Activated naive CD4-positive, alpha-beta T cell treated with anti-CD3 and anti-CD28 coated beads, Interleukin-2, amount 50 U/mL, for 72 hours (primary cell): ENCODE measurements around the gene HERC4. TPM values are rescaled to one million over a fixed set of nuclear protein-coding genes. Genes with fewer than 3 reads are reported as not detected.
"Not testable (repeated sequence)": the region's sequence is repeated elsewhere in the genome, so short reads cannot be mapped to it uniquely, and the experiment has no call there.

ENCODE experiments used
- ATAC-seq, 2 donors: fragments of 150-1000 bp; cut with Tn5 transposase; 2 replicates each; pipeline ENCODE4 v1.10.0; 2021; ENCODE audit warnings: mild to moderate bottlenecking in 2 of 2, moderate library complexity in 2 of 2
- DNase-seq, 2 donors: peaks; one replicate each; pipeline ENCODE4 v3.0.0; 2021 to 2022; ENCODE audit warnings: low spot score in 2 of 2
- H3K27ac Mint-ChIP-seq, 2 donors: one replicate each; pipeline ENCODE4 v1.8.0; 2022; ENCODE audit warnings: mild to moderate bottlenecking in 2 of 2, mixed read lengths in 2 of 2
- H3K36me3 Mint-ChIP-seq, 2 donors: one replicate each; pipeline ENCODE4 v1.8.0; 2022; ENCODE audit warnings: mixed read lengths in 2 of 2
- H3K9me3 Mint-ChIP-seq, 2 donors: one replicate each; pipeline ENCODE4 v1.8.0; 2022; ENCODE audit warnings: mixed read lengths in 2 of 2
- total RNA-seq, 2 donors: library from RNA; stranded (reverse); gene quantifications; one replicate each; pipeline ENCODE4 v1.2.3, GENCODE V29; 2022

HERC4 gene
- total RNA-seq, 2 donors from 2014 or later, result 55.8 to 79.4 TPM

GRCh38 chr10:68099736-68100135 is 24.7 kb upstream of the HERC4 start:
- DNase-seq, result no peak

DNA sequence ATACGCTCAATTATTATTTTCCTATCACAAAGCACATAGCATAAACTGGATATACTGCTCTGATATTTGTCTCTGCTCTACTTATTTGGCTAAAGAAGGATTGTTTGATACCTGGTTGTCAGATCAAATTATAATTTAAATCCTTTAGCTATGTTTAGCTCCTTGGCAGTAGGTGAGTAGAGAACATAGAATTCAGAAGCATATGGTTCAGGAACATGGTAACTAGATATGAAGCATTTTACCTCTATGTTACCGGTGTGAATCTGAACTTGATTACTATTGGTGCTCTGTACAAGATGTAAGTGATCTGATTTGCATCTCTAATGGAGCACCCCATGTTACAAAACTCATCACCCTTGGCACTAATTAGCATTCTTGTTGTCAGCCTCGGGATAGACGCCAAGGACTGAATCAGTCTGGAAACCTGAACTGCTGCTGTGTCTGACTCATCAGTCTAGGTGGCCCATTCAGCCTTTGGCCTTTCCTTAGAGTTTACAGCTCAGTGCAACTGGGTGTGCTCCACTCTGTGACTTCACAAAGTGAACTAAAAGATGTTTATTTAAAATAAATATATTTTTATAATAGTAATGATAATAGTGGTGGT is 21.9 kb upstream of the HERC4 start:
- no peaks in the 10 kb centered on the region for H3K9me3 Mint-ChIP-seq
- H3K27ac Mint-ChIP-seq, result no peak overlapping the region
- no peak for DNase-seq
- H3K36me3 Mint-ChIP-seq, result no peaks in the 10 kb centered on the region
- ATAC-seq, result no peak

More at GRCh38 chr10:68099736-68100135, 24.7 kb upstream of the HERC4 start:
- Mint-ChIP-seq H3K36me3 (no peaks in the 10 kb centered on the region), H3K27ac (no peak overlapping the region), H3K9me3 (no peaks in the 10 kb centered on the region)
- no peak for ATAC-seq

DNA sequence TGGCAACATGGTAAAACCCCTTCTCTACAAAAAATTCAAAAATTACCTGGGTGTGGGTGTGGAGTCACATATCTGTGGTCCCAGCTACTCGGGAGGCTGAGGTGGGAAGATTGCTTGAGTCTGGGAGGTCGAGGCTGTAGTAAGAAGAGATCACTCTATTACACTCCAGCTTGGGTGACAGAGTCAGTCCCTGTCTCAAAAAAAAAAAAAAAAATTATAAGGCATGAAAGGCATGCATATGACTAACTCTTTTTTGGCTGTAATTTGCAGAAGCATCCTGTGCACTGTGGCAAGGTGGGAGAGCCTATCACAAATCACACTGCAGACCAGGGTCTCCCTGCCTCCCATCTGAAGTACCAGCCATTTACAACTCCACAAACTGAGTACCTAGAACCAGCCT is 20.1 kb upstream of the HERC4 start:
- H3K9me3 Mint-ChIP-seq, result no peaks in the 10 kb centered on the region
- no peaks in the 10 kb centered on the region for H3K36me3 Mint-ChIP-seq
- ATAC-seq (no peak), DNase-seq (no peak)
- no peak overlapping the region for H3K27ac Mint-ChIP-seq

DNA sequence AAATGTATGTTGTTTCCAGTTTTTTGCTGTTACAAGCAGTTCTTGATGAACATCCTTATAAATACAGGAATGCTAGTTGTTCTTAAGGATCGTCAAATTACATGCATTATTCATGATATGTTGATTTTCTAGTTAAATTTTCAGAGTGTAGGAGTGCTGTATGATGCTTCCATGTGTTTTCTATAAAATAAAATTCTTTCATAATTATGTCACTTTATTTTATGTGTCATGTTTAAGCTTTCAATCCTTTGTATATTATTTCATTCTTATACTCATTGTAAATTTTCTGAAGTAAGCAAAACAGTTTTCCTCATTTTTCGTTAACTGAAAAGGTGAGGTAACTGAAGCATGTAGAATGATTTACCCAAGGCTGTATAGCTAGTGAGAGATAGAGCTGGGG is 17.4 kb upstream of the HERC4 start:
- no peaks in the 10 kb centered on the region for H3K36me3 Mint-ChIP-seq
- ATAC-seq, result no peak
- DNase-seq, result no peak
- no peaks in the 10 kb centered on the region for H3K9me3 Mint-ChIP-seq
- no peak overlapping the region for H3K27ac Mint-ChIP-seq

DNA sequence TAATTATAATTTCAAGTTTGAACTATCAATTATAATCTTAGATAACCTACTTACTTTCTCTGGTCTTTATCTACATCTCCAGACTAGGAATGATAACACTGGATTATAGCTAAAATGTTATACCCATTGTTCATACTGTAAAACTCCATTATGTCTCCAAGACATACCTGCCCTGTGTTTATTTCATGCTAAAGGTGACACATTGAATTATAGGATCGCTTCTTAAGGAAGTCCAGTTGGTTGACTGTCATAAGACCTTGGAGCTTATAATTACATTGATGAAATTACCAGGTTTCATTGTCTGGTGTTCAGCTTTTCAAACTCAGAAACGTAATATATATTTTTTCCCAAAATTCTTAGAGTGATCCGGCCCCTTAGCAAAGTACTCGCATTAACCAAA is 15.5 kb upstream of the HERC4 start:
- Mint-ChIP-seq H3K9me3 (no peaks in the 10 kb centered on the region), H3K36me3 (no peaks in the 10 kb centered on the region), H3K27ac (no peak overlapping the region)
- DNase-seq (no peak), ATAC-seq (no peak)

DNA sequence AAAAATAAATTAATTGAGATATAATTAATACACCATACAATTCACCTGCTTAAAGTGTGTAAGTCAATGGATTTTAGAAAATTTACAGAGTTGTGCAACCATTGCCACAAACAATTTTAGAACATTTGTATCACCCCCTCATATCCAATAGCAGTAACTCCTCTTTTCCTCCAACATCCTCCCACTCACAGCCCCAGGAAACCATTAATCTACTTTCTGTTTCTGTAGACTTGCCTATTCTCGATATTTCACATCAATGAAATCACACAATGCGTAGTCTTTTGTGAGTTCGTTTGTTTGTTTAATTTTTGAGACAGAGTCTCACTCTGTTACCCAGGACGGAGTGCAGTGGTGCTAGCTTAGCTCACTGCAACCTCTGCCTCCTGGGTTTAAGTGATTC is 13.7 kb upstream of the HERC4 start:
- Mint-ChIP-seq H3K36me3 (no peaks in the 10 kb centered on the region), H3K9me3 (no peaks in the 10 kb centered on the region), H3K27ac (no peak overlapping the region)
- DNase-seq, result peak in 1 of 2 donors; percentile 22
- ATAC-seq, result peak; percentile 56 to 91

GRCh38 chr10:68087685-68088401 is 12.8 kb upstream of the HERC4 start:
- H3K27ac Mint-ChIP-seq, result peak overlapping the region in 1 of 2 donors; percentile 74
- H3K36me3 Mint-ChIP-seq, result no peaks in the 10 kb centered on the region
- no peak for DNase-seq
- no peak for ATAC-seq
- H3K9me3 Mint-ChIP-seq, result no peaks in the 10 kb centered on the region

- no peaks in the 10 kb centered on the region for H3K9me3 Mint-ChIP-seq
- peak overlapping the region in 1 of 2 donors; percentile 74 for H3K27ac Mint-ChIP-seq
- no peak for DNase-seq
- no peak for ATAC-seq
- no peaks in the 10 kb centered on the region for H3K36me3 Mint-ChIP-seq
Measured at GRCh38 chr10:68086910-68087684, 12.0 kb upstream of the HERC4 start.

DNA sequence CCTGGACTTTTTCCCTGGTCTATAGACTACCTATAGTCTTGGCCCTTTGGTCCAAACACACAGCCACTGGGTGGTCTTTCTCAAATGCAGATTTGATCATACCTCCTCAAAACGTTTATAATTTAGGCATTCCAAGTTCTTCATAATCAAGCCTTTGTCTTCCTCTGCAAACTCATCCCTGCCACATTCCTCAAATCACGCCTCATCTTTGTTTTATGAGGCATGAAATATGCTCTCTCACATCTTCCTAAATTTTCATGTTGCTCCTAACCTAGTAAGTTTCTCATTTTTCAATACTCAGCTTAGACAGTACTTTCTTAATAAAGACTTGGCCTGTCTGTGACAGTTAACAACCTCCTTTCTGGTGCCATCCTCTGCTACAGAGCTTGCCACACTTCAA is 10.9 kb upstream of the HERC4 start:
- no peaks in the 10 kb centered on the region for H3K36me3 Mint-ChIP-seq
- no peak overlapping the region for H3K27ac Mint-ChIP-seq
- DNase-seq (no peak), ATAC-seq (no peak)
- H3K9me3 Mint-ChIP-seq, result no peaks in the 10 kb centered on the region

DNA sequence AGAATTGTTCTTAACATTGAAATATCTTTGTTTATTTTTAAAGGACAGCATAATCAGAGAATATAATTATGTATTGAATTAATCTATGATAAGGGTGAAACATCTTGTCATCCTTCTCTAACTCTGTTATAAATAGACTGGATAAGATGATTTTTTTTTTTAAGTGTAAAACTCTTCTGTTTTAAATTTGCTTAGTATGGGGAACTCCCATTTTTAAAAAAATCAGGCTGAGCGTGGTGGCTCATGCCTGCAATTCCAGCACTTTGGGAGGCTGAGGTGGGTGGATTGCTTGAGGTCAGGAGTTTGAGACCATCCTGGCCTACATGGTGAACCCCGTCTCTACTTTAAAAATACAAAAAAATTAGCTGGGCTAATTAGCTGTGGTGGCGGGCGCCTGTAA is 9.4 kb upstream of the HERC4 start:
- no peak for DNase-seq
- Mint-ChIP-seq H3K36me3 (no peaks in the 10 kb centered on the region), H3K9me3 (no peaks in the 10 kb centered on the region), H3K27ac (no peak overlapping the region)
- ATAC-seq, result no peak

DNA sequence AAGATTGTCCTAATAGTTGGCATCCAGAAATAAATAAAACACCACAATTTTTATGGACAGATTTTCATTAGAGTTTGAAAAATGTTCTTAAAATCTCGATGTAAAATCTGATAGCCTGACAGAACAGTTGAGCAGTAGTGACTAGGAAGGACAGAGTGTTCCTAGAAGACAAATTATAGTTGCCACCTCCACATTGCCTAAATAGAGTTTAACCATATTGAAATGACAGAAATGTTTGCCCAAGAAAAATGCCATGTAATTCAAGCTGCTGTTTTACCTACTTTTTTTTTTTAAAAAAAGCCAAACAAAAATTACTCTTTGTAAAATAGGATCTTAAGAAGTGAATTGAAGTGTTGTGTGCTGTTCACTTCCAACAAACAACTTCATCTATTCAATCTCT is 8.9 kb upstream of the HERC4 start:
- H3K36me3 Mint-ChIP-seq, result no peaks in the 10 kb centered on the region
- H3K27ac Mint-ChIP-seq, result no peak overlapping the region
- ATAC-seq, result no peak

GRCh38 chr10:68082872-68083271 is 7.8 kb upstream of the HERC4 start:
- no peak for DNase-seq
- no peak overlapping the region for H3K27ac Mint-ChIP-seq
- ATAC-seq, result no peak
- H3K9me3 Mint-ChIP-seq, result no peaks in the 10 kb centered on the region
- no peaks in the 10 kb centered on the region for H3K36me3 Mint-ChIP-seq

More for the DNA sequence above, 8.9 kb upstream of the HERC4 start:
- DNase-seq, result no peak
- H3K9me3 Mint-ChIP-seq, result no peaks in the 10 kb centered on the region

DNA sequence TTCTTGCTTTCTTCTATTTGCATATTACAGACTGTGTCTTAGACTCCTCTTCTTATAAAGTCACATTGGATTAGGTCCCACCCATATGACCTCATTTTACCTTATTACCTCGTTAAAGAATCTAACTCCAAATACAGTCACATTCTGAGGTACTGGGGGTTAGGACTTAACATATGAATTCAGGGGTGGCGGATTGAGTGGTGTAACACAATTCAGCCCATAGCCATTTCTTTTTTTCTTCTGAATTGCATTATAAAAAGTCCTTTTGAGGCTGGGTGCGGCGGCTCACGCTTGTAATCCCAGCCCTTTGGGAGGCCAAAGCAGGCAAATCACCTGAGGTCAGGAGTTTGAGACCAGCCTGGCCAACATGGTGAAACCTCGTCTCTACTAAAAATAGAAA is 6.8 kb upstream of the HERC4 start:
- DNase-seq (no peak), ATAC-seq (no peak)
- Mint-ChIP-seq H3K9me3 (no peaks in the 10 kb centered on the region), H3K27ac (no peak overlapping the region), H3K36me3 (no peaks in the 10 kb centered on the region)

GRCh38 chr10:68080853-68081431 is 5.9 kb upstream of the HERC4 start:
- ATAC-seq (no peak), DNase-seq (no peak)
- H3K9me3 Mint-ChIP-seq, result no peaks in the 10 kb centered on the region
- H3K27ac Mint-ChIP-seq, result no peak overlapping the region
- H3K36me3 Mint-ChIP-seq, result no peaks in the 10 kb centered on the region

DNA sequence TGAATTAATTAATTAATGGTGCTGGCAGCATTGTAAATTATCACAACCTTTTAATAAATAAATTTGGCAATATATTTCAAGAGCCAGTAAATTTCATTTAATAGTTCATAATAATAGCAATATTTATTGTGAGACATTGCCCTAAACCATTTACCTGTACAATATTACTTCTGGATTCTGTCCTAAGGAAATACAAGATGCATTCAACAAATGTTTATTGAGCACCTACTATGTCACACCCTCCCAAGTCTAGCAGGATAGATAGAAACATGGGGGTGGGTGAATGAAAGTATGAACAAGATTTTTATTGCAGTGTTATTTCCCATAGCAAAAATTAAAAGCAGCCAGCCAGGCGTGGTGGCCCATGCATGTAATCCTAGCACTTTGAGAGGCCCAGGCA is 4.4 kb upstream of the HERC4 start:
- H3K36me3 Mint-ChIP-seq, result peaks cover 2% of the 10 kb centered on the region in 2 donors
- no peak overlapping the region for H3K27ac Mint-ChIP-seq
- no peaks in the 10 kb centered on the region for H3K9me3 Mint-ChIP-seq
- ATAC-seq, result no peak
- DNase-seq, result no peak

GRCh38 chr10:68077026-68077425 is 1.9 kb upstream of the HERC4 start:
- no peak overlapping the region for H3K27ac Mint-ChIP-seq
- ATAC-seq (no peak), DNase-seq (no peak)
- no peaks in the 10 kb centered on the region for H3K9me3 Mint-ChIP-seq
- H3K36me3 Mint-ChIP-seq, result peaks cover 13 to 20% of the 10 kb centered on the region in 2 donors

GRCh38 chr10:68076081-68076480 is 998 bp upstream of the HERC4 start:
- not testable (repeated sequence) for ATAC-seq, H3K27ac Mint-ChIP-seq, DNase-seq, H3K9me3 Mint-ChIP-seq
- H3K36me3 Mint-ChIP-seq, result peaks cover 14 to 27% of the 10 kb centered on the region in 2 donors
